Measurements from ENCODE around the gene CCDC80. TPM values are rescaled to one million over a fixed set of nuclear protein-coding genes. Genes with fewer than 3 reads are reported as not detected.

The CCDC80 gene
- total RNA-seq, 2 experiments from 2014 or later = 0.59 to 0.63 TPM

DNA sequence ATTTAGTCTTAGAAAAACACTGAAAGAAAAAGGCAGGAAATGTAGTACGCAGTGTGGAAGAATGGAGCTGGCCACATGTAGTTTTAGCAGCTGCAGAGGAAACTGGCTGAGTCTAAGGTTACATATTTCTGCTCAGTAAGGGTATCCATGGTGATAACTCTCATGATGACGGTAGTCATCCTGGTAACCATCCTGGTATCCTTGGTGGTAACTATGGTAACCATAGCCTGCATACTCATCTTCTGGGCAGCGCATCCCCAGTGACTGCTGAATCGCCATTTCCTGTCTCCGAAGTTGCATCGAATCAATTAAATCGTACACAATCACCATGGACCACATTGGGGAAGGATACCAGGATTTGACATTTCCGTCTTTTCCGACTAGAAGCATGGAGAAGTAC lies 35.7 kb downstream of the CCDC80 start:
- ChIA-PET CTCF (ENCODE audit: unreplicated experiment) (no interaction called here), POLR2A (interaction anchor here (0.6 to 1.2 kb wide), 5 partner anchors 10 to 787 kb away, joined by 3 to 7 read pairs (median 3); no protein-coding TSS in a partner anchor)
- DNase-seq (ENCODE audit: low spot score) = no peak
- Histone ChIP-seq H3K36me3 (ENCODE audit: insufficient read depth, low read length) (no peaks in the 10 kb centered on the region), H3K4me3 (ENCODE audit: low read depth, low read length, poor library complexity, severe bottlenecking) (no peak overlapping the region), H4K20me1 (ENCODE audit: insufficient read depth, low read length) (no peaks in the 10 kb centered on the region), H3K79me2 (ENCODE audit: insufficient read depth, low read depth, low read length) (no peaks in the 10 kb centered on the region), H3K9me2 (ENCODE audit: insufficient read depth, low read length) (no peaks in the 10 kb centered on the region), H3K4me2 (ENCODE audit: low read length) (no peak overlapping the region), H3K9me3 (ENCODE audit: low read length) (no peaks in the 10 kb centered on the region), H2AFZ (ENCODE audit: low read length) (no peak overlapping the region), H3K27ac (ENCODE audit: low read depth, low read length, poor library complexity, severe bottlenecking) (no peak overlapping the region), H3K4me1 (ENCODE audit: insufficient read depth, low read length, poor library complexity, severe bottlenecking) (no peaks in the 10 kb centered on the region)
- intact Hi-C loops (cut with micrococcal nuclease; ENCODE audit: unreplicated experiment) = no loop called here
- no TSS peak for BruUV-seq (replicated peaks)
- TF ChIP-seq, protein P1, sequence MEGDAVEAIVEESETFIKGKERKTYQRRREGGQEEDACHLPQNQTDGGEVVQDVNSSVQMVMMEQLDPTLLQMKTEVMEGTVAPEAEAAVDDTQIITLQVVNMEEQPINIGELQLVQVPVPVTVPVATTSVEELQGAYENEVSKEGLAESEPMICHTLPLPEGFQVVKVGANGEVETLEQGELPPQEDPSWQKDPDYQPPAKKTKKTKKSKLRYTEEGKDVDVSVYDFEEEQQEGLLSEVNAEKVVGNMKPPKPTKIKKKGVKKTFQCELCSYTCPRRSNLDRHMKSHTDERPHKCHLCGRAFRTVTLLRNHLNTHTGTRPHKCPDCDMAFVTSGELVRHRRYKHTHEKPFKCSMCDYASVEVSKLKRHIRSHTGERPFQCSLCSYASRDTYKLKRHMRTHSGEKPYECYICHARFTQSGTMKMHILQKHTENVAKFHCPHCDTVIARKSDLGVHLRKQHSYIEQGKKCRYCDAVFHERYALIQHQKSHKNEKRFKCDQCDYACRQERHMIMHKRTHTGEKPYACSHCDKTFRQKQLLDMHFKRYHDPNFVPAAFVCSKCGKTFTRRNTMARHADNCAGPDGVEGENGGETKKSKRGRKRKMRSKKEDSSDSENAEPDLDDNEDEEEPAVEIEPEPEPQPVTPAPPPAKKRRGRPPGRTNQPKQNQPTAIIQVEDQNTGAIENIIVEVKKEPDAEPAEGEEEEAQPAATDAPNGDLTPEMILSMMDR (conservative IDR thresholded peaks at IDR 0.05; ENCODE audit: low read length) = no peak
- no peak for TF ChIP-seq EZH2phosphoT487 (IDR thresholded peaks at IDR 0.05; ENCODE audit: borderline replicate concordance, low read depth, low read length)

DNA sequence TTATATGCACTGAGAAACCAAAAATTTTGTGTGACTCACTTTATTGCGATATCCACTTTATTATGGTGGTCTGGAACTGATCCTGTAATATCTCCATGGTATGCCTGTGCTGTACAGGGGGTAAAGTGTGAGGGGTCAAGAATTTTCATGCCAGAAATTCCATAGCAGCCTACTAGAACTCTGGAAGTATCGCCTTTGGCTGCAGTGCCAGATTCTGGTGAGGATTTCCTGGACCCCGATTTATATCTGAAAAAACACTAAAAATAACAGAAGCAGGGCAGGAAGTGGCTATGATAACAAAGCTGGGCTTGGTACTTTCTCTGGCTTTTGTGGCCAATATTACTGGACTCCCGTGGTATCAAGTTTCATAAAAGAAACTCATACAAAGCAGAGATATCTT lies 36.4 kb downstream of the CCDC80 start:
- no peak overlapping the region for H3K27ac ChIP-seq (ENCODE audit: low read depth, low read length, poor library complexity, severe bottlenecking)
- no peak overlapping the region for H2AFZ ChIP-seq (ENCODE audit: low read length)
- no peaks in the 10 kb centered on the region for H3K4me1 ChIP-seq (ENCODE audit: insufficient read depth, low read length, poor library complexity, severe bottlenecking)
- H3K36me3 ChIP-seq (ENCODE audit: insufficient read depth, low read length) = no peaks in the 10 kb centered on the region
- H3K9me3 ChIP-seq (ENCODE audit: low read length) = no peaks in the 10 kb centered on the region
- ChIA-PET CTCF (ENCODE audit: unreplicated experiment) (no interaction called here), POLR2A (no interaction called here)
- no peak for TF ChIP-seq EZH2phosphoT487 (IDR thresholded peaks at IDR 0.05; ENCODE audit: borderline replicate concordance, low read depth, low read length)
- TF ChIP-seq, protein P1 (conservative IDR thresholded peaks at IDR 0.05; ENCODE audit: low read length) = no peak
- no peak for DNase-seq (ENCODE audit: low spot score)
- H3K9me2 ChIP-seq (ENCODE audit: insufficient read depth, low read length) = no peaks in the 10 kb centered on the region
- intact Hi-C loops (cut with micrococcal nuclease; ENCODE audit: unreplicated experiment) = no loop called here
- no peak overlapping the region for H3K4me2 ChIP-seq (ENCODE audit: low read length)
- no TSS peak for BruUV-seq (replicated peaks)
- H4K20me1 ChIP-seq (ENCODE audit: insufficient read depth, low read length) = no peaks in the 10 kb centered on the region
- no peaks in the 10 kb centered on the region for H3K79me2 ChIP-seq (ENCODE audit: insufficient read depth, low read depth, low read length)
- H3K4me3 ChIP-seq (ENCODE audit: low read depth, low read length, poor library complexity, severe bottlenecking) = no peak overlapping the region

DNA sequence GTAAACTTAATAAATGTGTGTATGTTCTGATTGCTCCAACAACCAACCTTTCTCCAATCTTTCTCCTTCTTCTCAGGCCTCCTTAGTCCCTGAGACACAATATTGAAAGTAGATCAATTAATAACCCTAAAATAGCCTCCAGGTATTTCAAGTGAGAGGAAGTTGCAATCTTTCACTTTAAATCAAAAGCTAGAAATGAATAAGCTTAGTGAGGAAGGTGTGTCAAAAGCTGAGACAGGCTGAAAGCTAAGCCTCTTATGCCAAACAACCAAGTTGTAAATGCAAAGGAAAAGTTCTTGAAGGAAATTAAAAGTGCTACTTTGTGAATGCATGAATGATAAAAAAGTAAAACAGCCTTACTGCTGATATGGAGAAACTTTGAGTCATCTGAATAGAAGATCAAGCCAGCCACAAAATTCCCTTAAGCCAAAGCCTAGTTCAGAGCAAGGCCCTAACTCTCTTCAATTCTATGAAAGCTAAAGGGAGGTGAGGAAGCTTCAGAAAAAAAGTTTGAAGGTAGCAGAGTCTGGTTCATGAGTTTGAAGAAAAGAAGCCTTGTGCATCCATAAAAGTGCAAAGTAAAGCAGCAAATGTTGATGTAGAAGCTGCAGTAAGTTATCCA lies 38.6 kb downstream of the CCDC80 start:
- no peaks in the 10 kb centered on the region for H4K20me1 ChIP-seq (ENCODE audit: insufficient read depth, low read length)
- no peak overlapping the region for H2AFZ ChIP-seq (ENCODE audit: low read length)
- H3K4me1 ChIP-seq (ENCODE audit: insufficient read depth, low read length, poor library complexity, severe bottlenecking) = no peaks in the 10 kb centered on the region
- POLR2A ChIA-PET = interaction anchor here (1.0 kb wide), 2 partner anchors 10 to 37 kb away, joined by 4 to 8 read pairs; no protein-coding TSS in a partner anchor
- DNase-seq (ENCODE audit: low spot score) = no peak
- intact Hi-C loops (cut with micrococcal nuclease; ENCODE audit: unreplicated experiment) = no loop called here
- no TSS peak for BruUV-seq (replicated peaks)
- TF ChIP-seq, protein P1 (conservative IDR thresholded peaks at IDR 0.05; ENCODE audit: low read length) = no peak
- no peak for TF ChIP-seq EZH2phosphoT487 (IDR thresholded peaks at IDR 0.05; ENCODE audit: borderline replicate concordance, low read depth, low read length)
- H3K9me3 ChIP-seq (ENCODE audit: low read length) = no peaks in the 10 kb centered on the region
- H3K9me2 ChIP-seq (ENCODE audit: insufficient read depth, low read length) = no peaks in the 10 kb centered on the region
- H3K4me2 ChIP-seq (ENCODE audit: low read length) = no peak overlapping the region
- H3K4me3 ChIP-seq (ENCODE audit: low read depth, low read length, poor library complexity, severe bottlenecking) = no peak overlapping the region
- CTCF ChIA-PET (ENCODE audit: unreplicated experiment) = no interaction called here
- H3K36me3 ChIP-seq (ENCODE audit: insufficient read depth, low read length) = no peaks in the 10 kb centered on the region
- H3K79me2 ChIP-seq (ENCODE audit: insufficient read depth, low read depth, low read length) = no peaks in the 10 kb centered on the region
- H3K27ac ChIP-seq (ENCODE audit: low read depth, low read length, poor library complexity, severe bottlenecking) = no peak overlapping the region

Measured in OCI-LY7 (cell line).